ENCODE data around the gene SBK3.
"Not testable (repeated sequence)": the region's sequence is repeated elsewhere in the genome, so short reads cannot be mapped to it uniquely, and the experiment has no call there.

Gene SBK3

GRCh38 chr19:55539090-55539984, 6.0 kb downstream of the SBK3 start:
- DNase-seq = no peak

DNA sequence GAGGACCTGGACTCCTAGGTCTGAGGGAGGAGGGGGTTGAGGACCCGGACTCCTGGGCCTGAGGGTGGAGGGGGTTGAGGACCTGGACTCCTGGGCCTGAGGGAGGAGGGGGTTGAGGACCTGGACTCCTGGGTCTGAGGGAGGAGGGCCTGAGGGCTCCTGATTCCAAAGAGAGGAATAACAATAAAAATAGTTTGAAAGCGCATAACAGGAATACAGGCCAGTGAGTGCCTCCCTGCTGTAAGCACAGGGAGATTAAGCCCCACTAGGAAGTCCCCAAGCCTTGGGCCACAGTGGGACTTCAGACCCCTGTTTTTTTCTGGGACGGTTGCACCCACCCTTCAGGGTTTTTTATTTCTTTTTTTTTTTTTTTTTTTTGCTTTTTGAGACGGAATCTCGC, 7.2 kb downstream of the SBK3 start:
- no peak for DNase-seq

- no peak for DNase-seq
These were observed 7.6 kb downstream of the SBK3 start for GRCh38 chr19:55537741-55538111.

DNA sequence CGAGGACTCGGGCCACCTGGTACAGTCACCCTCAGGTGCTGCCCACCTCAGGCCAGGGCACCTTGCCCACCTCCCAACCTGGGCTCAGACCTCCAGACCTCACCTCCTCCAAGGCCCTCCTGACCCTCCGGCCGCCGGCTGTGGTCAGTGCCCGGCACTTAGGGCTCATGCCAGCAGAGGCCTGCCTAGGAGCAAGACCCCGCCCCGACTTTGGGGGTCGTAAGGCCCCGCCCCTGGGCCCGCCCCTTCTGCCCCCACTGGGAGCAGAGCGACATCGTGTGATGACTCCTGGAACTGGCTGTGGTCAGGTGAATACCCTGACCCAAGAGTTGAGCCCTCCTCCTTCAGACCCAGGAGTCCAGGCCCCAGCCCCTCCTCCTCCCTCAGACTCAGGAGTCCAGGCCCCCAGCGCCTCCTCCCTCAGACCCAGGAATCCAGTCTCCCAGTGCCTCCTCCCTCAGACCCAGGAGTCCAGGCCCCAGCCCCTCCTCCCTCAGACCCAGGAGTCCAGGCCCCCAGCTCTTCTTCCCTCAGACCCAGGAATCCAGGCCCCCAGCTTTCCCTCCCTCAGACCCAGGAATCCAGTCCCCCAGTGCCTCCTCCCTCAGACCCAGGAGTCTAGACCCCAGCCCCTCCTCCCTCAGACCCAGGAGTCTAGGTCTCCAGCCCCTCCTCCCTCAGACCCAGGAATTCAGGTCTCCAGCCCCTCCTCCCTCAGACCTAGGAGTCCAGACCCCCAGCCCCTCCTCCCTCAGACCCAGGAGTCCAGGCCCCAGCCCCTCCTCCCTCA, 8.2 kb downstream of the SBK3 start, which contains the start of gene SBK2:
Gene SBK2 (minus strand): TSS at position 183 of the 790 bp plus-strand sequence. CDS start 839 bp downstream, outside the sequence.
- DNase-seq = no peak

- DNase-seq = no peak
These were observed 9.0 kb downstream of the SBK3 start for GRCh38 chr19:55536366-55536765.

DNA sequence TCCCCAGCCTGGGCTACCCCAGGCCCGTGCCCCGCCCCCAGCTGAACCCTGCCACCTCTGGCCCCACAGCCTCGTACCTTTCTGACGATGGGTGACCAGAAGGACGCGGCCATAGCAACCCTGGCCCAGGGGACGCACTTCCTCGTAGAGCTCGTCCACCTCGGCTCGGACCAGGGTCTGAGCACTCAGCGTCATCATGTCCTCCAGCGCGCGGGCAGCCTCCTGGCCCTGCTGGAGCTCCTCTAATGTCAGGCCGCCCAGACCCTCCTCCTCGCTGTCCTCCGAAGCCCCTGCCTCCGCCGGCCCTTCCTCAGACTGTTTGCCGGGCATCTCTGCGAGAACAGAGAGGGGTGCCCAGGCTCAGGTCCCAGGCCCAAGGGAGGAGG, 9.4 kb downstream of the SBK3 start:
- DNase-seq = no peak

DNA sequence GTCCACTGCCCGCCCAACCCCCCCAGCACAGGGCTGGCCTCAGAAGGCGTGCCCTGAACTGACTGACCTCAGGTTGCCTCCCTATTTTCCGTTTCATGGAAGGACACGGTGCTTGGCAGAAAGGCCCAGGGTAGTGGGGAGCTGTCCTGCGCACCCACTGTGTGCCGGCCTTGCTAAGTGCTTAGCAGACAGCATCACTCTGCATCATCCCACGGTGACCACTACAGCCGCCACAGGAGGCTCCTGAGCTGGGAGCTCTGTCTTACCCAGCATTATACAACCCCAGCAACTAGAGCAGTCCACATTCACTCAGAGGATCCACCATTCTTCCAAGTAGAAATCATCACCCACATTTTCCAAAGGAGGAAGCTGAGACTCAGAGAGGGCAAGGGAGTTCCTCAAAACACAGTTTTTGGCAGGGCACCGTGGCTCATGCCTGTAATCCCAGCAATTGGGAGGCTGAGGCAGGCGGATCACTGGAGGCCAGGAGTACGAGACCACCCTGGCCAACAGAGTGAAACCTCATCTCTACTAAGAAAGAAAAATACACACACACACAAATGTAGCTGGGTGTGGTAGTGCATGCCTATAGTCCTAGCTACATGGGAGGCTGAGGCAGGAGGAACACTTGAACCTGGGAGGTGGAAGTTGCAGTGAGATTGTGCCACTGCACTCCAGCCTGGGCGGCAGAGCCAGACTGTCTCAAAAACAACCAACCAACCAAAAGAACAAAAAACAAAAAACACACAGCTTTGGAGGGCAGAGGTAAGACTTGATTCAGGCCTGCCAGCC, 10.0 kb downstream of the SBK3 start:
- DNase-seq = no peak

GRCh38 chr19:55534280-55534679, 11.1 kb downstream of the SBK3 start:
- DNase-seq = not testable (repeated sequence)

DNA sequence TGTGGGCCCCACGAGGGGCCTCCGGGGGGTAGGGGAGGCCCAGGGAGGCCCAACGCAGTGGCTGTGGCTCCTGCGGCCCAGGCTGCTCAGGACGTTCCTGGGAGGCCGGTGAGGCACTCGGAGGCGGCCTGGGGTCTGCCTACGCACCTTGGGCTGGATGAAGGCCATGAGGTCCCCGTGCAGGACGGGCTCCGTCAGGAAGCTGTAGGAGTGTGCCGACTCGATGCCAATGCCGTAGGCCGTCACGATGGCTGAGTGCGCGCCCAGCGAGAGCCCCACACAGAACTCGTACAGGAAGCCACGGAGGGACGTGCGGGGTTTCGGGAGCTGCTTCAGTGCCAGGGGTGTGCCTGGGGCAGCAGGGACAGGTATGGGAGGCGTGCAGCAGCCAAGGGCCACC, 14.3 kb downstream of the SBK3 start:
- DNase-seq = no peak

- DNase-seq = no peak
These were observed 15.6 kb downstream of the SBK3 start for GRCh38 chr19:55529636-55530234.

GRCh38 chr19:55528030-55528803, 17.1 kb downstream of the SBK3 start:
- peak; percentile 37 to 81 for DNase-seq

DNA sequence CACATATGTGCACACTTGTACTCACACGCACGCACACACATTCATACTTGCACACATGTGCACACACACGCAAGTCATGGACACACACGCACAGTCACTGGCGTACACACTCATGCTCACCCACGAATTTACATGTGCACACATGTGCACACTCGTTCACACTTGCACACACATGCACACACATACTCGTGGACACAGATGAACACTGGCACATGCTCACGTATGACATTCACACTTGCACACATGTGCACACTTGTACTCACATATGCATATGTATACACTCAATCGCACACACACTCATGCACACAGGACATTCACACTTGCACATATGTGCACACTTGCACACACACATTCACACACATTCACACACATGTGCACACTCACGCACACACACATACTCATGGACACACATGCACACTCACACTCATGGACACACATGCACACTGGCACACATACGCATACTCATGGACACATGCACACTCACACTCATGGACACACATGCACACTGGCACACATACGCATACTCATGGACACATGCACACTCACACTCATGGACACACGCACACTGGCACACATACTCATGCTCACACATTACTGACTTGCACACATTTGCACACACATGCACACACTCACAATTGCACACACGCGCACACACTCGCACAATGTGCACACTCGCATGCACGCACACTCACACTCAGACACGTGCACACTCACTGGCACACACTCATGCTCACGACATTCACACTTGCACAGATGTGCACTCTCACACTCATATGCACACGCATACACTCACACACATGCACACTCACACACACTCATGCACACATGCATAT, 17.9 kb downstream of the SBK3 start:
- DNase-seq = no peak

GRCh38 chr19:55526216-55527196, 18.8 kb downstream of the SBK3 start:
- peak; percentile 35 to 70 for DNase-seq

DNA sequence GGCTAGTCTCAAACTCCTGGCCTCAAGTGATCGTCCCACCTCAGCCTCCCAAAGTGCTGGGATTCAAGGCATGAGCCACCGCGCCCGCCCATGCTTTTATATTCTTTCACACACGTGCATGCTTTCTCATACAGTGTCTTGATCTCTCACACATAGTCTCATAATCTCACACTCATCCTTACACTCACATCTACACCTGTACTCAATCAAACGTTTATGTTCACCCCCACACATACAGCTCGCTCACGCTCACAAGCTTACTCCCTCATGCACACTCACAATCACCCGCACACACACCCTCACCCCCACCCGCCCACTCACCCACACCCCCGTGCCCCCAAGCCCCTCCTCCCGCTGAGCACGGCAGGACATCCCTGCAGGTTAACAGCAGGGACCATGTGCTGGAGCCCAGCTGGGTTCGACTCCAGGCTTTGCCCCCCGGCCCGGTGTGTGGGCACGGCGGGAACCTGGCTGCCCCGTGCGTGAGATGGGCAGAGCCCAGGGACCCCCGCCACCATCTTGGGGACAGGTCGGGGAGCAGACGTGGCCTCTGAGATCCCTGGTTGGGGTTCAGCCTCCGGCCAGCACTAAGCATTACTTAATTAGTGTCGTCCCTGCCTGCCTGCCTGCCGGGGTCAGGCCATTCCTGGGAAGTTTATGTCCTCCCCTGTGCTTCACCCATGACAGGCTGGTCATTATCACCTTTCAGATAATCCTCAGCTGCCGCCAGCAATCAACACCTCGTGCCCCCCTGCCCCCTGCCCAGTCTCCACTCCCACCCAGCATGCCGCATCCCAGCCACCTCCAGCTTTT, 19.8 kb downstream of the SBK3 start:
- no peak for DNase-seq

DNA sequence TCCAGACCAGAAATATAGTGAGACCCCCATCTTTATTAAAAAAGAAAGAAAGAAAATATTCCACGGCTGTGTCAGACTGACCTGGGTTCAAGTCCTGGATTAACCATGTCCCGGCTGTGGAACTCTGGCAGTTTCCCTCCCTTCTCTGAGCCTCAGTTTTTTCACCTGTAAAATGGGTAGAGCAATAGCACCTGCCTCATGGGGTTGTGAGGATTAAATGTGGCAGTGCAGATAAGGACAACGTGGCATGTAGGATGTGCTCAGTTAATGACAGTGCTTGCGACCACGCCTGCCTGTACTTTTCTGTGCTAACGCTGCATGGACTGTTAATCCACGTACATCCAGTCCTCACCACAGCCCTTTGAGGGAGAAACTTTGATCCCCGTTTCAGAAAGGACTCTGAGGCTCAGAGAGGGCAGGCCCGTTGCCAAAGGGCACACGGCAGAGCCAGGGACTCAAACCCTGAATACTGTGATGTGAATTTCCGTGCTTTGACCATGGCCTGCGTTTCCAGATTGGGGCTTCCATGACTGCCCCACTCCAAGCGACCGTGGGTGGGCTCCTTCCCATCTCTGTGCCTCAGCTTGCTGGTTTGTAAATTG, 24.6 kb downstream of the SBK3 start:
- DNase-seq = no peak

- no peak for DNase-seq
These were observed 25.7 kb downstream of the SBK3 start for GRCh38 chr19:55519451-55520311.

GRCh38 chr19:55516878-55517620, 28.3 kb downstream of the SBK3 start:
- DNase-seq = peak; percentile 87 to 97
